ENCODE measurements around the gene SLC35E4.

- no peak for TF ChIP-seq CTCF (IDR thresholded peaks at IDR 0.05)
- no peak for TF ChIP-seq POLR2A (IDR thresholded peaks at IDR 0.05)
These were observed 30.2 kb downstream of the SLC35E4 start for GRCh38 chr22:30665786-30666185.

Data from adrenal gland (tissue), 5 donors.